ENCODE results near the gene MEIS1.
"Not testable (repeated sequence)": the region's sequence is repeated elsewhere in the genome, so short reads cannot be mapped to it uniquely, and the experiment has no call there.

Gene MEIS1

DNA sequence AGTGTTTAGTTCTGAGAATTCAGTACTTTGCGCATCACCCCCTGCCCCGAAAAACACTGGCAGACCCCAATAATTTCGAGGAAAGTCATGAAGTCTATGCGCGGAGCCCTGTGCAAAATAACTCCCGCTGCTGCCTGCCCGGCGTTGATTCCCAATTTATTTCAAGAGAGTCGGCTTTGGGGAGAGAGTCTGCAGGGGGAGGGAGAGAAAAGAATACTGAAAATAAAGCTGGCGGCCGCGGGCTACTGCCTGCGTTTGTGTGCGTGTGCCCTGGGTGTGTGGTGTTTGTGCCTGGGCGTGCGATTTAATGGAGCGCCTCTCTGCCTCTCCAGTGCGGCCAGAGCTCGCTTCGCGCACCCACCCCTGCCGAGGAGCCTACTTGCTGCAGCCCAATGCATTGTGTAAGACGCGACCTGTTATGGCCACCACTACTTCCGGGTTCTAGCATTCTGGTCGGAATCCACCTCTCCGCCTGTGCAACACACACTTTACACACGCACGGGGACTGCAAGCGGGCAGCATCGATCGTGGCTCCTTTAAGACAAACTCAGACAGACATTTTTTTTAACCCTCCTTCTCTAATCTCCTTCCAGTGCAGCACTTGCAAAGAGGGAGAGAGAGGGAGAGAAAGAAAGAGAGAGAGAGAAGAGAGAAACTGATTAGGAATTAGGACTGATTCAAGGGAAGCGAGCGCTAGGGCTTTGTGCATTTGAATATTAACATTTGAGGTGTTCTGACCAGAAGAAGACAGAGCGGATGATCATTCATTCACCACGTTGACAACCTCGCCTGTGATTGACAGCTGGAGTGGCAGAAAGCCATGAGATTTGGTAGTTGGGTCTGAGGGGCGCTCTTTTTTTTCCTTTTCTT is at the start of gene MEIS1:
Gene MEIS1 (plus strand): TSS at position 447 of the 870 bp plus-strand sequence. CDS start 732 bp downstream, outside the sequence.
- peak; percentile 71 for DNase-seq

DNA sequence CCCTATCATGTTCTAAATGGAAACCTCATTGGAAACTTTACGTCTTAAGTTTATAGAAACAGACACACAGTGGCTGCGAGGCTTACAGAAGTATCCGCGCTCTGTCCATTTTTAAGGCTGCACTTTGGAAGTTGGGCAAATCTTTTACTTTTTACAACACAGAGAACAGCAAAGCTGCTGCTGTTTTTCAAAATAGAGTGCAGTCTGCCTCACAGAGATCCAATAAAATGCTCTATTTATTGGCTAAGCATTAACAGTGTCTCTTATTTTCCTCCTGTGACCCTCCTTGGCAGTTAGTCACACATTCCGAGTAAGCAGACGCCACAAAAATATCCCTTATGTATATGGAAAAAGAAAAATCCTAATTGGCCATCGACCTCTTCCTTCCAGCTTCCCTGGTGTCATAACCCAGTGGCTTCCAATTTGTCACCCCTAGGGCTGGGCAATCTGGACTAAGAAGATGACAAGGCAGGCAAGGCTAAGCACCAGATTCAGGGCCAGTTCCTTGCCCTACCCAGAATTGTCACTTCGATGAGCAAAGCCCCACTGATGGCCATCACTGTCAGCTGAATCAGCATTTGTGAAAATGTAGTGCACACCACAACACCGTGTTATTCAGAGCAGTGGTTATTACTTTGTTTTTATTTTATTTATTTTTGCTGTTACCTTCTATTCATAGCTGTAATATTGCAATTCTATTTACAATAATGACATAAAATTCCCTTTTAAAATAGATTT is 47.7 kb upstream of the MEIS1 start:
- DNase-seq: no peak

DNA sequence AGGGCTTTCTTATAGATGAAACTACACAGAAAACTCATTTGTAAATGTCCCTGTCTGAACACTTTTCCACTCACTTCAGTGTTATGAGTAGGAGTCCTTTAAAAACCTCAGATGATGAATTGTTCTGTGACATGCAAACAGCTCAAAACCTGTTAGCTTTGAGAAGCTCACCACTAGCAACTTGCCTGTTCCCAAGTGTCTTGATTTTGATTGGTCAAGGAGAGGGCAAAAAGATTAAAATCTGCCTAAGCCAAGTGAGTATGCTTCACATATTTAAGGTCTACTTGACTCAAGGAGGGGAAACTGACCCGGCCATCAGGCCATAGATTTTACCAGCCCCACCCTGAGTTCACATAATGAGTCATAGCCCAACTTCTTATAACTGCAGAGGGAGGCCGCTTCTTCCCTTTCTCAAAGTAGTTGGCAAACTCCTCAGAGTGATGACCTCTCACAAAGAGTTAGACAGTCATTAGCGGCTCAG is 45.2 kb upstream of the MEIS1 start:
- no peak for DNase-seq

DNA sequence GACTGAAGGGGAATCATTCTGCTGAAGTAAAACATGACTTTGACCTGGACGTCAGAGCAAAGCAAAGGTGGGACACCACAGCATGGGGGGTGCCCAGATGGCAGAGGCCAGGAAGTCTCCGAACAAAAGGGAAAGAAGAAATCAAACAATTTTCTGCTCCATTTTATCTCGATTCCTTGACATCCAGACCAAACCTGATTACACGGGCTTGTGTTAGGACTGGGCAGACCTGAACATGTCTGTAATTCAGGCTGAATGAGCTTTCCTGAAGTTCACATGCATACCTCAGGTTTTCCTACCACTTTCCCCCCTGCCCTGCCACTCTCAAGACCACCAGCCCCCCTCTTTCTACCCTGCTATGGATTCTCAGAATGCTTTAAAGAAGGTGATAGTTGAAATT is 44.8 kb upstream of the MEIS1 start:
- DNase-seq: no peak

GRCh38 chr2:66390811-66391210 is 44.1 kb upstream of the MEIS1 start:
- DNase-seq: no peak

DNA sequence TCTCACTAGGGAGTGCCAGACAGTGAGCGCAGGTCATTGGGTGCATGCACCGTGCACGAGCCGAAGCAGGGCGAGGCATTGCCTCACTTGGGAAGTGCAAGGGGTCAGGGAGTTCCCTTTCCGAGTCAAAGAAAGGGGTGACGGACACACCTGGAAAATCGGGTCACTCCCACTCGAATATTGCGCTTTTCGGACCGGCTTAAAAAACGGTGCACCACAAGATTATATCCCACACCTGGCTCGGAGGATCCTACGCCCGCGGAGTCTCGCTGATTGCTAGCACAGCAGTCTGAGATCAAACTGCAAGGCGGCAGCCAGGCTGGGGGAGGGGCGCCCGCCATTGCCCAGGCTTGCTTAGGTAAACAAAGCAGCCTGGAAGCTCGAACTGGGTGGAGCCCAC is 43.7 kb upstream of the MEIS1 start:
- not testable (repeated sequence) for DNase-seq

- DNase-seq: no peak
Measured at GRCh38 chr2:66405473-66405872, 29.5 kb upstream of the MEIS1 start.

- no peak for DNase-seq
Measured at GRCh38 chr2:66408905-66409304, 26.0 kb upstream of the MEIS1 start.

GRCh38 chr2:66412874-66413273 is 22.1 kb upstream of the MEIS1 start:
- no peak for DNase-seq

DNA sequence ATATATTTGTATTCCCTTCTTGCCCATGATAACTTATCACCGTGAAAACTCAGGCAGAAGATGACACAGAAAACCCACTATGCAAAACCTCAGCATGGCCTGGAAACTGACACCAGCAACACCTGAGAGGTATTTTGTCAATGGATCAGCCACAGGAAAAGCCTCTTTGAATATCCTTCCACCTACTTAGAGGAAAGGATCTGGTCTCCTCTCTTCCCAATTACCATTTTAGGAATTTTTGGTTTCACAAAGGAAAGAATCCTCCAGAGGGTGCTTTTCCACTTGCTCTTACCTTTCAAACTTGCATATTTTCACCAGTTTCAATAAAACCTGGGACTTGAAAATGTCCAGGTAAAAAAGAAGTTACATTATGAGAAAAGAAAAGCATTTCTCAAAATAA is 20.0 kb upstream of the MEIS1 start:
- DNase-seq: no peak

DNA sequence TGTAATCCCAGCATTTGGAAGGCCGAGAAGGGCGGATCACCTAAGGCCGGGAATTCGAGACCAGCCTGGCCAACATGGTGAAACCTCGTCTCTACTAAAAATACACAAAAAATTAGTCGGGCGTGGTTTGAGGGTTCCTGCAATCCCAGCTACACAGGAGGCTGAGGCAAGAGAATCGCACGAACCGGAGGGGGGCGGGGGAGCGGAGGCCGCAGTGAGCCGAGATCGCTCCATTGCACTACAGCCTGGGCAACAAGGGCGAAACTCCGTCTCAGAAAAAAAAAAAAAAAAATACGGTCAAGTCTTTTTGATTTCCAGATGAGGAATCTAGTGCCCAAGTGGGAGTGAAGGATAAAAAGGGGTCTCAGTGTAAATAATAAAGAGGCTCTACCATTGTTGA is 16.5 kb upstream of the MEIS1 start:
- no peak for DNase-seq

DNA sequence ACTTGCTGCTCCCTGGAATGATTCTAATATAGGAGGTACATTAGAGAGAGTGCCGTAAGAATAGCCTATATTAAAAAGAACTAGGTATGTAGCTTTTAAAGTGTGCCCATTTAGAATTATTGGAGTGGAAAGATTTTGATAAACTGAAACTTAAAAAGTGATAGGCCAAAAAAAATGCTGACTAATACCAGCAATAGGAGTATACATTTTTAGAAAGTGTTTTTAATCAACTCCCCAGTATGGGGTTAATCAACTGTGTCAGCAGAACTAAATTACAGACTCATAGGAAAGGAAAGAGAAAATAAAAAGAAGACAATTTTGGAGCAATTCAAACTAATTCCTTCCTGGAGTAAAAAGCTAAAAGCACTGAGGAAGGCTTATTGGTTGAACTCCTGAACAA is 13.3 kb upstream of the MEIS1 start:
- DNase-seq: no peak

- no peak for DNase-seq
Measured at GRCh38 chr2:66423391-66424124, 11.4 kb upstream of the MEIS1 start.

GRCh38 chr2:66426244-66427111 is 8.4 kb upstream of the MEIS1 start:
- no peak for DNase-seq

DNA sequence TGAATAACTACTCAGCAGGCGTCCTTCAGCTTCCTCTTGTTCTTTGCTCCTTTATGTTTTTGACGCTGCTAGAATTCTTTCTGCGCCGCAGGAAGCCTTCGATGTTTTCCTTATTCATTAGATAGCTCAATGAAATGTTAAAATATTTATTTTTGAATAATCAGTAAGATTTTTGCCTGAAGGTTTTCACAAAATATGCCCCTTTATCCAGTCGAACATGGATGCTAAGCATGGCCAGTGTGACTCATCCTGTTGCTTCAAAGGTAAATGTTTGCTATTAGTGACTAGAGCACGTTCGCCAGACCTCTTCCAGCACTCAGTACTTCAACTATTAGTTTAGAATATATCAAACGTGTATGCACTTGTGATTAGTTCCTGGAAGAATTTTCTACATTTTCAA is 7.6 kb upstream of the MEIS1 start:
- no peak for DNase-seq

DNA sequence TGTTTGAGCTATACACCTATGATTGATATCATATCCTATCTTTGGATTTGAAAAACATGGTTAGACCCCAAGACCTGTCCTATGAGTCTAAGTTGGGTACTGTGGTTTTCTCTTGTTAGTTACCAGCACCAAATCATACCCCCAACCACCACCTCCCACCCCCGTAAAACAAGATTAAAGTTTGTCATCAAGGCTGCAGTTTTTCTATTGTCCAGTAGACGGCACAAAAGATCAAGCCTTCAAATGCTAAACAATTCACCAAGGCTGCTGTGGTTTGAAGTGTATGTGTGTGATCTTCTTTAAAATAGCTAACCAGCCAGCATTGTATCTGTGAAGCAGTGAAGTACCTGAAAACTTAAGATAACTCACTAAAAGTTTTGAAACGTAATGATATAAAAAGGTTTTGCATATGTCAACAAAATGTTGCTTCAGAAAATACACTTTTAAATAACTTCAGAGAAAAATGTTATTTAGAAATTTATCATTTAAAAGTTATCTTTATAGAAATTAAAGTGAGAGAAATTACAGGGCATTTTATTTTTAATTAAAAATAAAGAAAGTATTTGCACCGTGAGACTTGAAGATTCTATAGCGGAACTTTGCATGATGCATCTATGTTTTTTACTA is 5.8 kb upstream of the MEIS1 start:
- DNase-seq: no peak

DNA sequence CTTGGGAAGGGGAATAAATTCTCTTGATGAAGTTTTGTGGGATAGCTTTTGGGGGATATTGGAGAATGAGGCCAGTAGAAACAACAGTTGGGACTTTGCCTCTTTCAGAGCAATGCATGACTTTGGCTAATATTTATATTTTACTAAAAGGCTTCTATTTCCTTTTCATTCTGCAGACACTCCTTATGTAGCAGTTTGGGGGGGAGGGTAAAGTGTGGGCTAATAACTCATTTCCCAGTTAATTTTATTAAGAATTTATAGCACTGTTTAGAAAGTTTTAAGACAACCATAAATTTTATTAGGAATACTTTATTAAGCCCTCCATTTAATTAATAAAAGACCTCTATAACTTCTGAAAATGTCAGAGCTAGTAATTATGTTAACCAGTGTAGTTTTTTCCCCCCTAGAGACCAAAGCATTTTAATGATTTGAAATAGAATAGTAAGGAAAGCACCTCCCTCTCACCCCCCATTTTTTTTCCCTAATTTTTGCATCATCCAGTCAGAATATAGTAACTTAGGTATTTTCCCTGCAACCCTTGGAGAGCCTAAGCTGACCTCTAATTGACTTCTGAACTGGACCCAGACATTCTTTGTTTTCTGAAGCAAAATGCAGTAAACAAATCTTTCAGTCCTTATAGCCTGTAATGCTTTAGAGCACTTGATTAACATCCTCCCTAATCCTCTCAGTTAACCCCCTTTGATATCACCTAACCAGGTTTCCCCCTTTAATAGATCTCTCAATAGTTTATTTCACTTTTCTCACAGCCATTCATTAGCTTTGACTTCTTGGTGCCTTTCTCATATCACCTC is 5.0 kb upstream of the MEIS1 start:
- DNase-seq: no peak

GRCh38 chr2:66430505-66431273 is 4.2 kb upstream of the MEIS1 start:
- no peak for DNase-seq

DNA sequence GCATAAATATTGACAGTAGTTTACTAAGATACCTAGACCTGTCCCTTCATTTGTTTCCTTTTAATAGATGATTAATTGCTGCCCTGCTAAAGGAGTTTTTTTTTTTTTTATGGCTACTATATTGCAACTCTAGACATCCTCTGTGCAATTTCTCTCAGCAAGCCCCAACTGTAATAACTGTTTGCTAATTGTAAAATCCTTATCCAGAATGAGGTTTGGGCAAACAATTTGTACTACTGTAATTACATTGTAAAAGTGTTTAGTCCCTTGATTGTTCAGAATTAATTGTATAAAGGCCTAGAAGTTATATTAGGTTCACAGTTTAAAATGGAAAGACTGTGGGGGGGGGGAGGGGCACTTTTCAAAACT is 3.7 kb upstream of the MEIS1 start:
- no peak for DNase-seq

Measured in GF-D8 (cell line).